Thymus (tissue), 11 donors: Measurements from ENCODE around the gene COL23A1. TPM values are rescaled to one million over a fixed set of nuclear protein-coding genes. Genes with fewer than 3 reads are reported as not detected.

Experiments used
- DNase-seq, 9 donors: peaks; one replicate each; pipeline ENCODE4 v3.0.0-alpha.2; 2013; ENCODE audit warnings: low spot score in 9 of 9, low read depth in 6 of 9, missing footprints in 1 of 9
- H3K27ac ChIP-seq, 2 donors: one replicate each; pipeline ENCODE4 v1.5.1; 2013; ENCODE audit warnings: control low read depth in 1 of 2, low read depth in 1 of 2, low read length in 1 of 2, mild to moderate bottlenecking in 1 of 2, moderate library complexity in 1 of 2
- H3K27me3 ChIP-seq, 2 donors: one replicate each; pipeline ENCODE4 v1.5.1; 2013; ENCODE audit warnings: low read length in 1 of 2; ENCODE audit not compliant: control insufficient read depth in 2 of 2, insufficient read depth in 1 of 2
- H3K36me3 ChIP-seq, 2 donors: one replicate each; pipeline ENCODE4 v1.5.1; 2013; ENCODE audit warnings: low read length in 1 of 2, mild to moderate bottlenecking in 1 of 2, moderate library complexity in 1 of 2; ENCODE audit not compliant: control insufficient read depth in 2 of 2, insufficient read depth in 2 of 2
- H3K4me1 ChIP-seq, 2 donors: one replicate each; pipeline ENCODE4 v1.5.1; 2013; ENCODE audit warnings: low read length in 2 of 2; ENCODE audit not compliant: control insufficient read depth in 2 of 2, insufficient read depth in 2 of 2
- H3K4me3 ChIP-seq, 2 donors: one replicate each; pipeline ENCODE4 v1.5.1; 2013; ENCODE audit warnings: low read length in 2 of 2, control low read depth in 1 of 2, mild to moderate bottlenecking in 1 of 2
- H3K9me3 ChIP-seq, 2 donors: one replicate each; pipeline ENCODE4 v1.5.1; 2013; ENCODE audit warnings: low read length in 1 of 2, mild to moderate bottlenecking in 1 of 2; ENCODE audit not compliant: control insufficient read depth in 2 of 2, insufficient read depth in 1 of 2
- WGBS: extraction: QIAGEN DNeasy Blood & Tissue Kit; methylation state at CpG from one replicate; pipeline ENCODE4 v1.1.7; 2013; 5-methylcytosine and 5-hydroxymethylcytosine counted together
- polyA plus RNA-seq: library from polyadenylated mRNA; stranded (reverse); fragments of 200-250 nt; gene quantifications from one replicate; pipeline ENCODE4 v1.2.3, GENCODE V29; 2013
- total RNA-seq: library from RNA; stranded (reverse); fragments of 120-200 nt; gene quantifications from one replicate; pipeline ENCODE4 v1.2.4, GENCODE V29; 2013
- donor health status: healthy.

COL23A1 gene
- total and polyA plus RNA-seq, 2 donors = 1.5 to 2.6 TPM

DNA sequence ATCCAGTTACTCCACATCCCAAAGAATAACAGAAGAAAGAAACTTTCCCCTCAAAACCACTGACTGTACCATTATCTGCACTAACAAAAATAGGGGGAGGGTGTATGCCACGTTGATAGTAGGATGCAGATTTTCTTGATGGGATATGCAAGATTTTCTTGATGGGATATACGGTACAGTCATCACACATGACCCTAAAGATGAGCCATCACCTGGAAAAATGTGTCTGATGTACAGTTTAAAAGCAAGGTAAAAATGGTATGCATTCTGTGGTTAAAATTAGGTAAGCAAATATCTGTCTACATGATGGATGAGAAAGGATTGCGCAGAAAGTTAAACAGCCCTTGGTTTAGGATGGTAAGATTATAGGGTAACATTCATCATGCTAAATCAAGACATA lies 8.6 kb downstream of the COL23A1 start:
- Histone ChIP-seq H3K9me3 (peaks cover 3 to 6% of the 10 kb centered on the region in 2 donors), H3K27ac (no peak overlapping the region), H3K36me3 (no peaks in the 10 kb centered on the region), H3K4me3 (no peak overlapping the region), H3K4me1 (no peaks in the 10 kb centered on the region), H3K27me3 (peaks cover 24 to 53% of the 10 kb centered on the region in 2 donors)
- no peak for DNase-seq
- WGBS = 91% methylated on average over 3 of the region's 3 CpGs

DNA sequence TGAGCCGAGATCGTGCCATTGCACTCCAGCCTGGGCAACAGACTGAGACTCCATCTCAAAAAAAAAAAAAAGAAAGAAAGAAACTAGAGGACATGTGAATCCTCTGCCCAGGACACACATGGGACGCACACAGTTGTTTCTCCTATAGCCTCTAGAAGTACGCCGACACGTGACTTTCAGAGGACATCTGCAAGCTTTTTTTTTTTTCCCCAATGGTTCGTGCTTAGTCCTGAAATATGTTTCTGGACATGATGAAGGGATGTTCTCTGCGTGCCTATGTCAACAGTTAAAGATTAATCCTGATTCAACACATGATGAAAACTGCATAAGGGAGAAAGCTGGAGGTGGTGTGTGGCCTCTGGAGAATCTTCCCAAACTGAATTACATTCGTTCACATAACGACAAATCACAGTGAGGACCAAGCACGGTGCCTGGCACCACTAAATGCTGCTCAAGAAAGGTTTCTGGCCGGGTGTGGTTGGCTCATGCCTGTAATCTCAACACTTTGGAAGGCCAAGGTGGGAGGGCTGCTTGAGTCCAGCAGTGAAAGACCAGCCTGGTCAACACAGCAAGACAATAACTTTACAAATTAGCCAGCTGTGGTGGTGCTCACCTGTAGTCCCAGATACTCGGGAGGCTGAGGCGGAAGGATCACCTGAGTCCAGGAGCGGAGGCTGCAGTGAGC lies 9.8 kb downstream of the COL23A1 start:
- H3K36me3 ChIP-seq = no peaks in the 10 kb centered on the region
- 93% methylated on average over 15 of the region's 15 CpGs for WGBS
- no peak overlapping the region for H3K27ac ChIP-seq
- no peak overlapping the region for H3K4me3 ChIP-seq
- no peak for DNase-seq
- peaks cover 35 to 53% of the 10 kb centered on the region in 2 donors for H3K27me3 ChIP-seq
- no peaks in the 10 kb centered on the region for H3K4me1 ChIP-seq
- peaks cover 1 to 3% of the 10 kb centered on the region in 2 donors for H3K9me3 ChIP-seq

DNA sequence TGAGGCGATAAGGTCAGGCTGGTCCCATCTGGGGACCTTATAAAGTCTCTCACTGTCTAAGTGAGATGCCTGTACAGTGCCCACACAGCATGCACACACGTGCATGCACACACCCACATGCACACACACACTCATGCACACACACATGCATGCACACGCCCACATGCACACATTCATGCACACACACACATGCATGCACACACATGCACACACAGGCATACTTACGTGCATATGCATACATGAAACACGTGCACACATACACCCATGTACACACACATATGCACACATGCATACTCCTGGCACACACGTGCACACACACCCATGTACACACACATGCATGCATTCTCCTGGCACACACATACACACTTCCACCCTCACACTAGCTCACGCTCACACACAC lies 12.2 kb downstream of the COL23A1 start:
- Histone ChIP-seq H3K27me3 (peaks cover 43 to 73% of the 10 kb centered on the region in 2 donors), H3K9me3 (no peaks in the 10 kb centered on the region), H3K4me1 (no peaks in the 10 kb centered on the region), H3K27ac (no peak overlapping the region), H3K4me3 (no peak overlapping the region), H3K36me3 (no peaks in the 10 kb centered on the region)
- DNase-seq = no peak
- 96% methylated on average over 7 of the region's 7 CpGs for WGBS

DNA sequence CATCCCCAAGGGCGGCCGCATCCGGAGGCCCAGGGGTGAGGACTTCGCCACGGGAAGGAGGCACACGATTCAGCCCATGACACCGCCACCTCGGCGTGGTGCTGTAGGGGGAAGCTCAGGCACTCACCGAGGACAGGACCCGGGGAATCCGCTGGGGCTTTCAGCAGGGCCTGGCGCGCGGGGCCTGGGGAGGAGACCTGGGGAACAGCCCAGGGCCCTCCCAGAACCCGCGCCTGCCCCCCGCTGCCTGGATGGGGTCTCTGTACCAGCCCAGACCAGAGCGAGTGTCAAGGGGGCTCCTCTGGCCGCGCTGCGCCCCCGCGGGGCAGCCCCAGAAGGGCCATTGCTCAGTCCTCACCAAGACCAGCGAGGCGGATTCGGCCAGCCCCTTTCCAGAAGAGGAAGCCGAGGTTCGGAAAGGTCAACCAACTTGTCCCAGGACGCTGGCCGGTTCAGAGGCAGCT lies 12.8 kb downstream of the COL23A1 start:
- no peak overlapping the region for H3K4me3 ChIP-seq
- DNase-seq = no peak
- no peaks in the 10 kb centered on the region for H3K9me3 ChIP-seq
- H3K36me3 ChIP-seq = no peaks in the 10 kb centered on the region
- H3K4me1 ChIP-seq = no peaks in the 10 kb centered on the region
- peaks cover 43 to 75% of the 10 kb centered on the region in 2 donors for H3K27me3 ChIP-seq
- H3K27ac ChIP-seq = no peak overlapping the region
- 29% methylated on average over 31 of the region's 31 CpGs for WGBS

DNA sequence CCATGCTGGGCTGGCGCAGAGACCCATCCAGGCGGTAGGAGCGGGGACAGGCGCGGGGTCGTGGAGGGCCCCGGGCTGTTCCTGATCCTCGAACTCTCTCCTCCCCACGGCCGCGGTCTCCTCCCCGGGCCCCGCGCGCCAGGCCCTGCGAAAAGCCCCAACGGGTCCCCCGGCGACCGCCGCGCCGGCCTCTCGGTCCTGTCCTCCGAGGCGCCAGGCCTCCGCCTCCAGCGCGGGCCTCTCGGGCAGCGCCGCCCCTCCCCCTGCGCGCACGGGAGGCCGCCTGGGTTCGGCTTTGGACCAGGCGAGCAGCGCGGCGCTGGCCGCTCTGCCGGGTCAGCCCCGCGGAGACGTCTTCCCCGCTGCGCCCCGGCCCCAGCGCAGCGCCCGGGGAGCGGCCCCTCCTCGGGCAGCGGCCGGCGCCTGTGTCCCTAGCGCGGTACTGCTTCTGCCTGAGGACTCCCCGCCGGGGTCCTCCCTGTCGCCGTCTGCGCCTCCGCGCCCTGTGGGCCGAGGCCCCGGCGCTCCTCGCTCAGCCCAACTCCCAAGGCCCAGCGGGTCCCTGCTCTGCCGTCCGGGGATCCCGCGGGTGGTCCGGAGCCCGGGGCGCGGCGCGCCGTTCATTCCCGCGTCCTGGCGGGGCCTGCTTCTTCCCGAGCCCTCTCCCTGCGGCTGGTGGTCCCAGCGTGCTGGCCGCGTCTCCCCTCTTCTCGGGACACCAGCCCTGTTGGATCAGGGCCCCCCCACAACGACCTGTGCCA lies 13.4 kb downstream of the COL23A1 start:
- Histone ChIP-seq H3K9me3 (no peaks in the 10 kb centered on the region), H3K27me3 (peaks cover 43 to 72% of the 10 kb centered on the region in 2 donors), H3K4me1 (no peaks in the 10 kb centered on the region), H3K36me3 (no peaks in the 10 kb centered on the region), H3K27ac (no peak overlapping the region), H3K4me3 (no peak overlapping the region)
- 5% methylated on average over 92 of the region's 92 CpGs for WGBS
- no peak for DNase-seq

DNA sequence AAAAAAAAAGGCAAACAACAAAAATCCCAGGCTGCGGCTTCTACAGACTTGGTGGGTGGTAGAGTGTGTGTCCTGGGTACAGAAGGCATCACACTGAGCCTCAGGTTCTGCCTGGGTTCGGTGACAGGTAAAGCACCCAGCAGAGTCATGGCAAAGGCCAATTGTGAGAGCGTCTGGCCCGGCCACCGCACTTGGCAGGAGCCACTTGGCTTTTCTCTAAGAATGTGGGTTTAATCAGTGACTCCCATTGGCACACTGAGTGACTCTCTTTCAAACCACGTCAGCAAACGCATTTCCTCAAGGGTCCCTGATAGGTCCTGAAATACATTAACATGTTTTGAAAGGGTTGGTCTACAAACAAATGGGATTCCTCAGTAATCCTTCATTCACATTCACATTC lies 17.0 kb downstream of the COL23A1 start:
- Histone ChIP-seq H3K4me1 (no peaks in the 10 kb centered on the region), H3K36me3 (no peaks in the 10 kb centered on the region), H3K9me3 (no peaks in the 10 kb centered on the region), H3K4me3 (no peak overlapping the region), H3K27ac (no peak overlapping the region), H3K27me3 (peaks cover 36 to 52% of the 10 kb centered on the region in 2 donors)
- DNase-seq = no peak
- 93% methylated on average over 7 of the region's 7 CpGs for WGBS

DNA sequence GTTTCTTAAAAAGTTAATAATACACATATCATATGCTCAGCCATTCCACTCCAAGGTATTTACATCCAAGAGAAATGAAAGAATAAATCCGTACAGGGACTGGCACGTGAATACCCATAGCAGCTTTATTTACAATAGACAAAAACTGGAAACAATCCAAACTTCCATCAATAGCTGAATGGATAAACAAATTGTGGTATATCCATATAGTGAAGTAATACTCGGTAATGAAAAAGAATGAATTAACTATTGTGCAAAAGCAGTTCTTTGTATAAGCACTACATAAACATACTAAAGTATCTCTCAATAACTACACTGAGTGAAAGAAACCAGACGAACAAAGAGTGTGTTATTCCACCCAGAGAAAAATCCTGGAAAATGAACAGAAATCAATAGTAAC lies 17.6 kb downstream of the COL23A1 start:
- no peaks in the 10 kb centered on the region for H3K36me3 ChIP-seq
- no peak overlapping the region for H3K4me3 ChIP-seq
- no peaks in the 10 kb centered on the region for H3K4me1 ChIP-seq
- H3K27me3 ChIP-seq = peaks cover 30 to 47% of the 10 kb centered on the region in 2 donors
- no peak overlapping the region for H3K27ac ChIP-seq
- DNase-seq = no peak
- no peaks in the 10 kb centered on the region for H3K9me3 ChIP-seq
- WGBS = 97% methylated on average over 4 of the region's 4 CpGs

DNA sequence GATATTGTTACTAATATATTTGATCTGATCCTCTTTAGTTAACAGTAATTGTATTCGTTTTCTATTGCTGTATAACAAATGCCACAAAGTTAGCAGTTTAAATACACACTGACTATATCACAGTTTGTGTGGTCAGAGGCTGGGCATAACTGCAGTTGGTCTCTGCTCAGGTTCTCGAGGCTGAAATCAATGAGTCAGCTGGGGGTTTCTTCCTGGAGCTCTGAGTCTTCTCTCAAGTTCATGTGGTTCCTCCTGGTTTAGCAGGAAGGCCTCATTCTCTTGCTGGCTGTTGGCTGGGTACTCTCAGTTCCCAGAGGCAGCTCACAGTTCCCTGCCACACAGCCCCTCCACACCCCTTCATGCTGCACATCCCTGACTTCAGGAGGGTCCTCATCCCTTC lies 20.7 kb downstream of the COL23A1 start:
- Histone ChIP-seq H3K27me3 (peaks cover 0 to 25% of the 10 kb centered on the region in 2 donors), H3K36me3 (no peaks in the 10 kb centered on the region), H3K9me3 (no peaks in the 10 kb centered on the region), H3K27ac (no peak overlapping the region), H3K4me1 (no peaks in the 10 kb centered on the region), H3K4me3 (no peak overlapping the region)
- 39% methylated on average over 2 of the region's 2 CpGs for WGBS
- no peak for DNase-seq

DNA sequence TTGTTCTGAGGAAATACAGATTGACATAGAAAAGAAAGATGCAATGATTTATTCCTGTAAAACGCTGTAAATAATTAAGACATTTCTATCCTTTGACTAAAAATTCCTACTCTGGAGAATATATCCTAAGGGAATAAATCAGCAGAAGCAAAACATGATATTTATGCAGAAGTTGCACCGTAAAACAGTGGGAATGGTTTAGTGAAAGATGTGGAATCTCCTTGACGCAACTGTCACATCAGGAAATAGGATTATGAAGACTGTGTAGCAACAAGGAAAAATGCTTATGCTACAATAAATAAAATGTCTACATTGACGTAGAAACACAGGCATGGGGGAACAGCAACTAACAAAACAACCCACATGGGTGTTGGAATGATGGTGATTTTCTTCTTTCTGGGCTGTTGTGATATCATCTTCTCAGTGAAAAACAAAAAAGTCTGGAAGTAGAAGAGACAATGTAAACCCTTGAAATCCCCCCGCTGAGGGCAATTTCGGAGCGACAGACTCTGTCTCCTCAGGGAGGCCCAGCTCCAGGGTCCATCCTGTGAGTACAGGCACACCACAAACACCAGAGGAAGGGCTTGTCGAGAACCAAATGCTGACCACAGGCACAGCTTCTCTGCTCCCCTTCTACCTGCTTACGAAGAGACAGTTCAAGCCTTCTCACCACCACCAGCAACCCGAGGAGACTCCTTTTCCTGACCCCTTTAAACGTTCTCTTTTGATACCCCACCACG lies 25.2 kb downstream of the COL23A1 start:
- Histone ChIP-seq H3K4me1 (peaks cover 0 to 10% of the 10 kb centered on the region in 2 donors), H3K27me3 (peaks cover 4 to 32% of the 10 kb centered on the region in 2 donors), H3K36me3 (no peaks in the 10 kb centered on the region), H3K4me3 (no peak overlapping the region), H3K9me3 (peaks cover 0 to 7% of the 10 kb centered on the region in 2 donors), H3K27ac (no peak overlapping the region)
- 62% methylated on average over 12 of the region's 12 CpGs for WGBS
- no peak for DNase-seq
